B cell (primary cell): Measurements from ENCODE around the gene GPX7. TPM values are rescaled to one million over a fixed set of nuclear protein-coding genes. Genes with fewer than 3 reads are reported as not detected.
A peak's percentile ranks its signal among the peaks of the same experiment; 100 is the strongest.

ENCODE experiments used
- ATAC-seq: fragments of 200-7000 bp; cut with Tn5 transposase; one replicate; pipeline ENCODE4 v1.10.0; 2021; ENCODE audit warnings: low read depth, mild to moderate bottlenecking, moderate number of reproducible peaks, moderate library complexity
- CTCF ChIA-PET: fragments of 350-600 bp; sonication (Branson Sonifier 250); formaldehyde crosslinking; loops from one replicate; lab custom pipeline; 2021; ENCODE audit warnings: antibody characterized with exemption, inconsistent platforms; lab: Charles Lee
- POLR2A ChIA-PET: fragments of 350-600 bp; sonication (Branson Sonifier 250); formaldehyde crosslinking; loops from one replicate; lab custom pipeline; 2021; ENCODE audit warnings: antibody characterized with exemption; lab: Charles Lee
- DNase-seq: peaks from one replicate; pipeline ENCODE4 v3.0.0; 2013
- H2AFZ ChIP-seq: 2 replicates; pipeline ENCODE4 v1.6.1; 2012; ENCODE audit warnings: mild to moderate bottlenecking, low read depth, low read length; ENCODE audit not compliant: insufficient read depth, poor library complexity, severe bottlenecking
- H3K27ac ChIP-seq, 2 donors: 1 replicate in 1 of 2; 2 replicates in 1 of 2; pipeline ENCODE4 v1.5.1; 2012 to 2013; ENCODE audit warnings: low read length in 2 of 2, mild to moderate bottlenecking in 2 of 2, moderate library complexity in 1 of 2
- H3K27me3 ChIP-seq, 4 experiments: fragments of 200-600 bp in 1 of 4; sonication (generic) in 1 of 4; replicated peaks in 1 of 4; 1 replicate in 2 of 4; 2 replicates in 2 of 4; pipeline versions ENCODE4 v1.6.1 to v1.7.0; 2013 to 2016; ENCODE audit warnings: low read length in 3 of 4, mild to moderate bottlenecking in 2 of 4, mixed read lengths in 1 of 4, moderate library complexity in 1 of 4; ENCODE audit not compliant: insufficient read depth in 4 of 4, control insufficient read depth in 3 of 4; ENCODE audit errors: control extremely low read depth in 1 of 4
- H3K36me3 ChIP-seq, 2 experiments: replicated peaks in 1 of 2; 1 replicate in 1 of 2; 2 replicates in 1 of 2; pipeline versions ENCODE4 v1.6.1 to v1.7.1; 2013; ENCODE audit warnings: low read length in 1 of 2; ENCODE audit not compliant: insufficient read depth in 2 of 2, control insufficient read depth in 1 of 2; ENCODE audit errors: control extremely low read depth in 1 of 2, extremely low read depth in 1 of 2
- H3K4me1 ChIP-seq, 2 donors: fragments of 200-600 bp in 1 of 2; sonication (generic) in 1 of 2; 1 replicate in 1 of 2; 2 replicates in 1 of 2; pipeline versions ENCODE4 v1.5.1 to v1.6.1; 2013 to 2017; ENCODE audit warnings: low read length in 2 of 2; ENCODE audit not compliant: control insufficient read depth in 2 of 2, insufficient read depth in 2 of 2
- H3K4me2 ChIP-seq: replicated peaks from 2 replicates; pipeline ENCODE3; 2012; ENCODE audit warnings: mild to moderate bottlenecking, low read depth, low read length; ENCODE audit not compliant: poor library complexity, severe bottlenecking
- H3K4me3 ChIP-seq, 5 experiments: fragments of 200-600 bp in 1 of 5; sonication (generic) in 1 of 5; 1 replicate in 3 of 5; 2 replicates in 2 of 5; pipeline versions ENCODE4 v1.5.1 to v1.7.0; 2011 to 2016; ENCODE audit warnings: low read length in 4 of 5, mild to moderate bottlenecking in 4 of 5, low read depth in 2 of 5, control low read depth in 1 of 5, moderate library complexity in 1 of 5; ENCODE audit not compliant: insufficient read depth in 1 of 5; ENCODE audit errors: control extremely low read depth in 1 of 5, extremely low read depth in 1 of 5
- H3K79me2 ChIP-seq: fragments of 200-600 bp; sonication (generic); one replicate; pipeline ENCODE4 v1.6.0; 2016; ENCODE audit warnings: low read length; ENCODE audit not compliant: control insufficient read depth, insufficient read depth
- H3K9ac ChIP-seq: fragments of 200-600 bp; sonication (generic); 2 replicates; pipeline ENCODE4 v1.6.1; 2017; ENCODE audit warnings: mild to moderate bottlenecking, low read length, moderate library complexity
- H3K9me3 ChIP-seq, 3 donors: one replicate each; pipeline versions ENCODE4 v1.6.1 to v1.7.1; 2013; ENCODE audit warnings: low read length in 2 of 3; ENCODE audit not compliant: control insufficient read depth in 2 of 3, insufficient read depth in 1 of 3; ENCODE audit errors: control extremely low read depth in 1 of 3
- H4K20me1 ChIP-seq: 2 replicates; pipeline ENCODE4 v1.6.0; 2012; ENCODE audit warnings: mild to moderate bottlenecking, low read length; ENCODE audit not compliant: insufficient read depth, control insufficient read depth, poor library complexity, severe bottlenecking
- H3K27ac Mint-ChIP-seq: one replicate; pipeline ENCODE4 v1.8.0; 2021; ENCODE audit warnings: mixed read lengths
- H3K27me3 Mint-ChIP-seq: one replicate; pipeline ENCODE4 v1.8.0; 2021; ENCODE audit warnings: mixed read lengths
- H3K4me1 Mint-ChIP-seq: one replicate; pipeline ENCODE4 v1.8.0; 2021; ENCODE audit warnings: mixed read lengths
- H3K4me3 Mint-ChIP-seq: one replicate; pipeline ENCODE4 v1.8.0; 2021; ENCODE audit warnings: mixed read lengths
- H3K9me3 Mint-ChIP-seq: one replicate; pipeline ENCODE4 v1.8.0; 2022; ENCODE audit warnings: mixed read lengths; ENCODE audit not compliant: insufficient read depth
- CTCF ChIP-seq: fragments of 200-600 bp; IDR thresholded peaks from one replicate; pipeline ENCODE4 v1.8.0; 2022; ENCODE audit warnings: antibody characterized with exemption, mild to moderate bottlenecking
- EZH2 ChIP-seq: IDR thresholded peaks from 2 replicates; pipeline ENCODE4 v1.6.1; 2012; ENCODE audit warnings: borderline replicate concordance, low read depth, mild to moderate bottlenecking, moderate library complexity, low read length; ENCODE audit not compliant: insufficient read depth, poor library complexity, severe bottlenecking
- WGBS: methylation state at CpG from one replicate; pipeline ENCODE4 v1.1.5; 2013; ENCODE audit warnings: missing lambda C conversion rate; ENCODE audit not compliant: insufficient coverage; 5-methylcytosine and 5-hydroxymethylcytosine counted together
- intact Hi-C: fragments of 100-400 bp; cut with micrococcal nuclease; formaldehyde crosslinking; loops from one replicate; pipeline ENCODE4 v1.10.0; 2022
- polyA plus RNA-seq: library from polyadenylated mRNA; depleted of rRNA; stranded (reverse); fragments of >200 nt; gene quantifications from 2 replicates; pipeline ENCODE4 v1.2.3, GENCODE V29; 2012
- total RNA-seq, 2 donors: library from RNA; stranded (reverse); fragments of 120-200 nt in 1 of 2; gene quantifications; 1 replicate in 1 of 2; 2 replicates in 1 of 2; pipeline versions ENCODE4 v1.2.3 to v1.2.4, GENCODE V29; 2013 to 2022

The GPX7 gene
- total and polyA plus RNA-seq, 2 donors (not counting 1 experiment from before 2014, with no cell fraction given), result 21.4 to 27.6 TPM

GRCh38 chr1:52582116-52582696 lies 20.0 kb upstream of the GPX7 start:
- no peak for TF ChIP-seq EZH2
- 100% methylated on average over 1 of the region's 10 CpGs for WGBS
- no peaks in the 10 kb centered on the region for H3K27me3 Mint-ChIP-seq
- Histone ChIP-seq H3K4me2 (no peak overlapping the region), H3K27ac (no peak overlapping the region), H4K20me1 (no peaks in the 10 kb centered on the region), H3K79me2 (peaks cover 4% of the 10 kb centered on the region), H2AFZ (peak overlapping the region; percentile 9), H3K27me3 (no peaks in the 10 kb centered on the region), H3K9me3 (no peaks in the 10 kb centered on the region), H3K4me1 (peaks cover 0 to 2% of the 10 kb centered on the region in 2 donors), H3K36me3 (no peaks in the 10 kb centered on the region), H3K9ac (no peak overlapping the region), H3K4me3 (no peak overlapping the region)
- no peak for DNase-seq
- ATAC-seq, result no peak
- no peak overlapping the region for H3K27ac Mint-ChIP-seq
- intact Hi-C loops, result no loop called here
- no peaks in the 10 kb centered on the region for H3K9me3 Mint-ChIP-seq
- CTCF ChIA-PET, result interaction anchor here (0.6 kb wide), 1 partner anchor 1612 kb away, joined by 3 read pairs; no protein-coding TSS in a partner anchor
- H3K4me1 Mint-ChIP-seq, result peaks cover 7% of the 10 kb centered on the region
- POLR2A ChIA-PET, result no interaction called here
- H3K4me3 Mint-ChIP-seq, result no peak overlapping the region

GRCh38 chr1:52585474-52585873 lies 16.7 kb upstream of the GPX7 start:
- Histone ChIP-seq H3K4me3 (no peak overlapping the region), H3K27ac (no peak overlapping the region), H3K4me1 (peaks cover 9 to 11% of the 10 kb centered on the region in 2 donors), H2AFZ (no peak overlapping the region), H3K9ac (no peak overlapping the region), H3K27me3 (no peaks in the 10 kb centered on the region), H4K20me1 (no peaks in the 10 kb centered on the region), H3K36me3 (no peaks in the 10 kb centered on the region), H3K4me2 (no peak overlapping the region), H3K9me3 (no peaks in the 10 kb centered on the region), H3K79me2 (peaks cover 4% of the 10 kb centered on the region)
- peaks cover 24% of the 10 kb centered on the region for H3K4me1 Mint-ChIP-seq
- intact Hi-C loops, result no loop called here
- no peak for TF ChIP-seq CTCF
- no peak for TF ChIP-seq EZH2
- no peaks in the 10 kb centered on the region for H3K27me3 Mint-ChIP-seq
- CTCF ChIA-PET, result no interaction called here
- POLR2A ChIA-PET, result no interaction called here
- DNase-seq, result no peak
- no peaks in the 10 kb centered on the region for H3K9me3 Mint-ChIP-seq
- H3K4me3 Mint-ChIP-seq, result no peak overlapping the region
- WGBS, result 100% methylated on average over 1 of the region's 1 CpG
- no peak overlapping the region for H3K27ac Mint-ChIP-seq
- ATAC-seq, result no peak
